SK-N-SH (cell line): ENCODE measurements around the gene S1PR1. TPM values are rescaled to one million over a fixed set of nuclear protein-coding genes. Genes with fewer than 3 reads are reported as not detected.

Source experiments
- CTCF ChIA-PET: fragments of 300-600, 350-600 bp; formaldehyde crosslinking; extraction: SDS; loops from one replicate; lab custom pipeline; 2021; lab: Yijun Ruan, JAX
- POLR2A ChIA-PET: fragments of 350-600 bp; sonication (Branson Sonifier 250); formaldehyde crosslinking; extraction: SDS; loops from one replicate; lab custom pipeline; 2020; ENCODE audit warnings: antibody characterized with exemption, inconsistent platforms; lab: Yijun Ruan, JAX
- DNase-seq: peaks from one replicate; pipeline ENCODE4 v3.0.0; 2012
- H2AFZ ChIP-seq: fragments of 200-600 bp; sonication (generic); 2 replicates; pipeline ENCODE4 v1.8.1; 2016; ENCODE audit warnings: antibody characterized with exemption, mild to moderate bottlenecking, low read depth
- H3F3A ChIP-seq: fragments of 200-600 bp; sonication (generic); replicated peaks from 2 replicates; pipeline ENCODE3; 2016; ENCODE audit warnings: antibody characterized with exemption, mild to moderate bottlenecking; ENCODE audit not compliant: insufficient read depth
- H3K27ac ChIP-seq, 2 experiments: fragments of 200-500 bp in 1 of 2; fragments of 200-600 bp in 1 of 2; sonication (Bioruptor generic) in 1 of 2; sonication (generic), shearing (Covaris generic) in 1 of 2; 2 replicates each; pipeline versions ENCODE4 v1.5.1 to v1.6.1; 2014 to 2016; ENCODE audit warnings: low read depth in 2 of 2, inconsistent platforms in 1 of 2, low read length in 1 of 2, mild to moderate bottlenecking in 1 of 2, mixed read lengths in 1 of 2
- H3K27me3 ChIP-seq: fragments of 200-600 bp; sonication (generic), shearing (Covaris generic); 2 replicates; pipeline ENCODE4 v1.6.1; 2016; ENCODE audit warnings: mixed run types; ENCODE audit not compliant: insufficient read depth
- H3K36me3 ChIP-seq, 2 experiments: fragments of 200-500 bp in 1 of 2; fragments of 200-600 bp in 1 of 2; sonication (Bioruptor generic) in 1 of 2; sonication (generic) in 1 of 2; replicated peaks in 1 of 2; 2 replicates each; pipeline versions ENCODE3 to v1.5.1; 2014 to 2016; ENCODE audit warnings: low read length in 1 of 2, mild to moderate bottlenecking in 1 of 2; ENCODE audit not compliant: insufficient read depth in 2 of 2, control insufficient read depth in 1 of 2
- H3K4me1 ChIP-seq, 2 experiments: fragments of 200-500 bp in 1 of 2; fragments of 200-600 bp in 1 of 2; sonication (Bioruptor generic) in 1 of 2; sonication (generic), shearing (Covaris generic) in 1 of 2; 2 replicates each; pipeline versions ENCODE4 v1.5.1 to v1.6.1; 2014 to 2016; ENCODE audit warnings: low read depth in 1 of 2, low read length in 1 of 2, mixed run types in 1 of 2; ENCODE audit not compliant: insufficient read depth in 2 of 2, control insufficient read depth in 1 of 2
- H3K4me2 ChIP-seq: fragments of 200-600 bp; sonication (generic), shearing (Covaris generic); 2 replicates; pipeline ENCODE4 v1.6.1; 2017; ENCODE audit warnings: mixed run types
- H3K4me3 ChIP-seq, 2 experiments: fragments of 200-500 bp in 1 of 2; fragments of 200-600 bp in 1 of 2; sonication (Bioruptor generic) in 1 of 2; sonication (generic), shearing (Covaris generic) in 1 of 2; 2 replicates each; pipeline versions ENCODE4 v1.5.1 to v1.8.1; 2014 to 2016; ENCODE audit warnings: low read depth in 2 of 2, inconsistent platforms in 1 of 2, low read length in 1 of 2, mild to moderate bottlenecking in 1 of 2, mixed read lengths in 1 of 2, moderate library complexity in 1 of 2
- H3K79me2 ChIP-seq: fragments of 200-600 bp; sonication (generic); 2 replicates; pipeline ENCODE4 v1.8.1; 2017; ENCODE audit warnings: mild to moderate bottlenecking; ENCODE audit not compliant: insufficient read depth
- H3K9ac ChIP-seq: fragments of 200-600 bp; sonication (generic); 2 replicates; pipeline ENCODE4 v1.6.1; 2017; ENCODE audit warnings: mixed run types
- H3K9me2 ChIP-seq: fragments of 200-600 bp; sonication (generic); 2 replicates; pipeline ENCODE4 v1.6.1; 2017; ENCODE audit warnings: mixed run types
- H3K9me3 ChIP-seq: fragments of 200-600 bp; sonication (generic); 2 replicates; pipeline ENCODE4 v1.6.1; 2017; ENCODE audit warnings: mixed run types, mild to moderate bottlenecking, moderate library complexity
- H4K20me1 ChIP-seq: fragments of 200-600 bp; sonication (generic); 2 replicates; pipeline ENCODE4 v1.6.1; 2017; ENCODE audit warnings: mild to moderate bottlenecking, mixed run types; ENCODE audit not compliant: insufficient read depth
- CHD2 ChIP-seq: fragments of 150-350 bp; IDR thresholded peaks from 2 replicates; pipeline ENCODE4 v1.6.1; 2018; ENCODE audit warnings: low read length; ENCODE audit not compliant: partially characterized antibody
- CTCF ChIP-seq: fragments of 200-600 bp; sonication (generic); IDR thresholded peaks from 2 replicates; pipeline ENCODE4 v1.6.1; 2017; ENCODE audit warnings: antibody characterized with exemption, mild to moderate bottlenecking, moderate library complexity
- EZH2phosphoT487 ChIP-seq: fragments of 200-600 bp; sonication (generic); IDR thresholded peaks from 2 replicates; pipeline ENCODE4 v1.6.1; 2017; ENCODE audit warnings: low read depth, mixed run types, mild to moderate bottlenecking, antibody characterized with exemption, moderate library complexity, borderline replicate concordance
- FOSL2 ChIP-seq: IDR thresholded peaks from 2 replicates; pipeline ENCODE4 v1.4.0; 2012; ENCODE audit warnings: low read depth, mild to moderate bottlenecking, moderate library complexity, borderline replicate concordance
- FOXJ3 ChIP-seq: sonication (generic); formaldehyde crosslinking; IDR thresholded peaks from 2 replicates; pipeline ENCODE4 v1.5.1; 2020; ENCODE audit warnings: mild to moderate bottlenecking, missing genetic modification reagents
- GATA2 ChIP-seq: sonication (generic); formaldehyde crosslinking; IDR thresholded peaks from 2 replicates; pipeline ENCODE4 v1.5.0; 2020; ENCODE audit warnings: mild to moderate bottlenecking, missing genetic modification reagents
- MEF2A ChIP-seq: IDR thresholded peaks from 2 replicates; pipeline ENCODE4 v1.4.0; 2012; ENCODE audit warnings: low read depth, borderline replicate concordance
- NFIC ChIP-seq: IDR thresholded peaks from 2 replicates; pipeline ENCODE4 v1.4.0; 2012; ENCODE audit warnings: borderline replicate concordance
- NRF1 ChIP-seq: IDR thresholded peaks from 2 replicates; pipeline ENCODE4 v1.6.1; 2012; ENCODE audit warnings: low read depth, mild to moderate bottlenecking, low read length
- POLR2AphosphoS5 ChIP-seq: IDR thresholded peaks from 2 replicates; pipeline ENCODE4 v1.6.1; 2012; ENCODE audit warnings: low read depth, low read length
- RAD21 ChIP-seq: IDR thresholded peaks from 2 replicates; pipeline ENCODE4 v1.6.1; 2012; ENCODE audit warnings: mild to moderate bottlenecking, low read length
- RFX5 ChIP-seq: IDR thresholded peaks from 2 replicates; pipeline ENCODE4 v1.6.1; 2012; ENCODE audit warnings: mild to moderate bottlenecking, improper control_type of control experiment, low read length
- RXRA ChIP-seq: IDR thresholded peaks from 2 replicates; pipeline ENCODE4 v1.4.0; 2012; ENCODE audit warnings: low read depth, mild to moderate bottlenecking, borderline replicate concordance
- SIN3A ChIP-seq: IDR thresholded peaks from 2 replicates; pipeline ENCODE4 v1.6.1; 2012; ENCODE audit warnings: low read depth, mild to moderate bottlenecking, low read length, moderate library complexity, borderline replicate concordance
- SMC3 ChIP-seq: IDR thresholded peaks from 2 replicates; pipeline ENCODE4 v1.6.1; 2012; ENCODE audit warnings: low read depth, low read length, improper control_type of control experiment
- TCF12 ChIP-seq: IDR thresholded peaks from 2 replicates; pipeline ENCODE4 v1.4.0; 2012
- USF2 ChIP-seq: fragments of 150-350 bp; IDR thresholded peaks from 2 replicates; pipeline ENCODE4 v1.6.1; 2017; ENCODE audit warnings: antibody characterized with exemption, low read length, low read depth, borderline replicate concordance
- YY1 ChIP-seq: IDR thresholded peaks from 2 replicates; pipeline ENCODE4 v1.4.0; 2012; ENCODE audit warnings: low read depth, mild to moderate bottlenecking
- WGBS: methylation state at CpG from one replicate; pipeline ENCODE4 v1.1.6; 2017; ENCODE audit warnings: low lambda C conversion rate; 5-methylcytosine and 5-hydroxymethylcytosine counted together
- polyA plus RNA-seq, 3 experiments: library from polyadenylated mRNA; depleted of rRNA; stranded (reverse); fragments of >200 nt; gene quantifications; 2 replicates each; pipeline ENCODE4 v1.2.3, GENCODE V29; 2012

S1PR1 gene
- polyA plus RNA-seq, 1 of the 3 experiments (the other 2 are of a cell fraction), result 5.9 TPM

GRCh38 chr1:101215363-101216011 lies 21.3 kb upstream of the S1PR1 start:
- Histone ChIP-seq H3K27ac (no peak overlapping the region), H3F3A (no peaks in the 10 kb centered on the region)
- POLR2A ChIA-PET, result no interaction called here
- 84% methylated on average over 6 of the region's 6 CpGs for WGBS
- TF ChIP-seq TCF12 (no peak), NFIC (no peak)
- TF ChIP-seq, all 33 proteins: peak for 0
- Histone ChIP-seq H3K9me2 (no peaks in the 10 kb centered on the region), H3K36me3 (no peaks in the 10 kb centered on the region), H3K9ac (no peak overlapping the region), H3K9me3 (no peaks in the 10 kb centered on the region), H3K4me2 (no peak overlapping the region), H3K4me1 (no peaks in the 10 kb centered on the region), H2AFZ (no peak overlapping the region), H3K79me2 (no peaks in the 10 kb centered on the region), H4K20me1 (no peaks in the 10 kb centered on the region), H3K4me3 (no peak overlapping the region), H3K27me3 (no peaks in the 10 kb centered on the region)
- DNase-seq, result no peak
- CTCF ChIA-PET, result interaction anchor here (1.9 kb wide), 1 partner anchor 21 kb away, joined by 5 read pairs; no protein-coding TSS in a partner anchor

- Histone ChIP-seq H3K4me2 (no peak overlapping the region), H3K4me3 (no peak overlapping the region), H2AFZ (no peak overlapping the region), H3K4me1 (no peaks in the 10 kb centered on the region), H3K36me3 (no peaks in the 10 kb centered on the region), H3K9me2 (no peaks in the 10 kb centered on the region), H3K9me3 (no peaks in the 10 kb centered on the region), H3K27me3 (no peaks in the 10 kb centered on the region), H3F3A (no peaks in the 10 kb centered on the region), H3K27ac (no peak overlapping the region), H3K9ac (no peak overlapping the region), H4K20me1 (no peaks in the 10 kb centered on the region), H3K79me2 (no peaks in the 10 kb centered on the region)
- DNase-seq, result no peak
- POLR2A ChIA-PET, result no interaction called here
- CTCF ChIA-PET, result no interaction called here
- no peak for TF ChIP-seq POLR2AphosphoS5
- no peak for TF ChIP-seq MEF2A
- no peak for TF ChIP-seq SMC3
- TF ChIP-seq YY1, result no peak
- no peak for TF ChIP-seq NFIC
- TF ChIP-seq FOXJ3, result no peak
- TF ChIP-seq FOSL2, result no peak
- no peak for TF ChIP-seq RFX5
- no peak for TF ChIP-seq USF2
- no peak for TF ChIP-seq NRF1
- TF ChIP-seq SIN3A, result no peak
- TF ChIP-seq GATA2 (CRISPR knock-in tag), result no peak
- TF ChIP-seq CHD2, result no peak
- no peak for TF ChIP-seq RAD21
- no peak for TF ChIP-seq CTCF
- no peak for TF ChIP-seq RXRA
- TF ChIP-seq EZH2phosphoT487, result no peak
- 80% methylated on average over 2 of the region's 2 CpGs for WGBS
Measured at GRCh38 chr1:101216623-101217022, 20.2 kb upstream of the S1PR1 start.
